Neural progenitor cell (in vitro differentiated cells): Measurements from ENCODE around the gene NFIA. TPM values are rescaled to one million over a fixed set of nuclear protein-coding genes. Genes with fewer than 3 reads are reported as not detected.
A peak's percentile ranks its signal among the peaks of the same experiment; 100 is the strongest.

Experiments used
- DNase-seq: peaks from one replicate; pipeline ENCODE4 v3.0.0-alpha.2; 2016; ENCODE audit warnings: low spot score
- H2AFZ ChIP-seq: fragments of 200-600 bp; sonication (generic); replicated peaks from 2 replicates; pipeline ENCODE4 v1.6.1; 2016; ENCODE audit warnings: antibody characterized with exemption
- H3F3A ChIP-seq: fragments of 200-600 bp; sonication (generic); 2 replicates; pipeline ENCODE4 v1.6.1; 2016; ENCODE audit warnings: antibody characterized with exemption, low read depth
- H3K27ac ChIP-seq: fragments of 200-600 bp; sonication (generic); 2 replicates; pipeline ENCODE4 v1.5.1; 2016; ENCODE audit warnings: mild to moderate bottlenecking
- H3K27me3 ChIP-seq: fragments of 200-600 bp; sonication (generic); 2 replicates; pipeline ENCODE4 v1.6.1; 2016; ENCODE audit warnings: mild to moderate bottlenecking, moderate library complexity
- H3K36me3 ChIP-seq: fragments of 200-600 bp; sonication (generic); 2 replicates; pipeline ENCODE4 v1.5.1; 2016
- H3K4me1 ChIP-seq: fragments of 200-600 bp; sonication (generic); 2 replicates; pipeline ENCODE4 v1.6.1; 2016; ENCODE audit warnings: mixed run types
- H3K4me2 ChIP-seq: fragments of 200-600 bp; sonication (generic); 2 replicates; pipeline ENCODE4 v1.6.1; 2016
- H3K4me3 ChIP-seq: fragments of 200-600 bp; sonication (generic); 2 replicates; pipeline ENCODE4 v1.5.1; 2016
- H3K79me2 ChIP-seq: fragments of 200-600 bp; sonication (generic); 2 replicates; pipeline ENCODE4 v1.6.1; 2016; ENCODE audit warnings: low read depth
- H3K9ac ChIP-seq: fragments of 200-600 bp; sonication (generic); 2 replicates; pipeline ENCODE4 v1.6.1; 2016
- H3K9me3 ChIP-seq: fragments of 200-600 bp; sonication (generic); 2 replicates; pipeline ENCODE4 v1.5.1; 2016; ENCODE audit warnings: low read depth
- H4K20me1 ChIP-seq: fragments of 200-600 bp; sonication (generic); 2 replicates; pipeline ENCODE4 v1.6.1; 2016; ENCODE audit warnings: low read depth
- H3K27ac Mint-ChIP-seq: 3 replicates; pipeline ENCODE4 v1.8.0; 2021; ENCODE audit warnings: mixed read lengths
- H3K27me3 Mint-ChIP-seq: 2 replicates; pipeline ENCODE4 v1.8.0; 2022; ENCODE audit warnings: low read depth, mild to moderate bottlenecking, inconsistent platforms, moderate library complexity, mixed read lengths; ENCODE audit not compliant: insufficient read depth
- H3K36me3 Mint-ChIP-seq: 3 replicates; pipeline ENCODE4 v1.8.0; 2021; ENCODE audit warnings: mixed read lengths
- H3K4me1 Mint-ChIP-seq: 3 replicates; pipeline ENCODE4 v1.8.0; 2021; ENCODE audit warnings: mixed read lengths
- H3K4me3 Mint-ChIP-seq: 3 replicates; pipeline ENCODE4 v1.8.0; 2021; ENCODE audit warnings: mild to moderate bottlenecking, moderate library complexity, mixed read lengths
- H3K9me3 Mint-ChIP-seq: 3 replicates; pipeline ENCODE4 v1.8.0; 2020; ENCODE audit warnings: mixed read lengths
- EZH2 ChIP-seq: fragments of 200-600 bp; sonication (generic); IDR thresholded peaks from 2 replicates; pipeline ENCODE4 v1.6.1; 2017; ENCODE audit warnings: antibody characterized with exemption, mild to moderate bottlenecking, moderate library complexity
- EZH2phosphoT487 ChIP-seq: fragments of 200-600 bp; sonication (generic); IDR thresholded peaks from 2 replicates; pipeline ENCODE4 v1.6.1; 2017; ENCODE audit warnings: antibody characterized with exemption
- total RNA-seq: library from RNA; depleted of rRNA; stranded (reverse); fragments of >200 nt; gene quantifications from 2 replicates; pipeline ENCODE4 v1.2.3, GENCODE V29; 2015; ENCODE audit warnings: low replicate concordance
- TF ChIP-seq, protein P1 (sequence below): fragments of 200-600 bp; sonication (generic); IDR thresholded peaks from 2 replicates; pipeline ENCODE4 v1.5.1; 2017; ENCODE audit warnings: antibody characterized with exemption, mild to moderate bottlenecking

The NFIA gene
- total RNA-seq, 1 donor from 2014 or later, result 5.3 TPM

DNA sequence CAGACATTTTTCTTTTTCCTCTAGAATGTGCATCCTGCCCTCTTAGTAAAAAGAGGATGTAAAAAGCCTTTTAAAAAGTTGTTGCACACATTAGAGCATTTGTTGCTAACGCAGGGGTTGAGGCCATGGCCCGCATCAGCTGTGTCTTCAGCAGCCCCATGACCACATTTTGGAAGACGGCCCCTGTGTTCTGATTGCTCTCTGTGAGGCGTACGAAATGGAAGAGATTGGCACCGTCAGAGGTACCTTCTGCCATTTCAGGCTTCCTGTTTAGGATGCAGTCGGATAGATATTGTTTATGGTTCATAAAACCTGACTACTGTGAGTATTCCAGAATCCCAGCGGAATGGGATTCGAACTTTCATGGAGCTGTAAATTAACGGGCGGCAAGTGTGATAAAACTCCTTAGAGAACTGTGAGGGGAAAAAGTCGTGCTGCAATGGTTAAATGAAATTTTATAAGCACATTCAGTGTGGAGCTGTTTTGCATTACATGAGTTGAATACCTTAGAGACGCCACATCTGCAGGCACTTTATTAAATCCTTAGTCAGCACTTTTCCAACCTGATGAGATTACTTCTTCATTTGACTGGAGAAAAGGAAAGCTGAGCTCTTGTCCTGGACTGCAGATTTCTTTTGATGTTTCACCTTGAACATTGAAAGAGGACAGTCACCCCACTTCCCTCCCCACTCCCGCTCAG lies 368.7 kb downstream of the NFIA start:
- no peak overlapping the region for H3K9ac ChIP-seq
- Mint-ChIP-seq H3K9me3 (peaks cover 3% of the 10 kb centered on the region), H3K4me1 (peaks cover 90% of the 10 kb centered on the region), H3K27ac (peak overlapping the region; percentile 31), H3K27me3 (peaks cover 18% of the 10 kb centered on the region), H3K4me3 (peak overlapping the region; percentile 22), H3K36me3 (peaks cover 7% of the 10 kb centered on the region)
- DNase-seq, result no peak
- no peak overlapping the region for H3K4me3 ChIP-seq
- H2AFZ ChIP-seq, result no peak overlapping the region
- no peaks in the 10 kb centered on the region for H4K20me1 ChIP-seq
- TF ChIP-seq, protein P1, sequence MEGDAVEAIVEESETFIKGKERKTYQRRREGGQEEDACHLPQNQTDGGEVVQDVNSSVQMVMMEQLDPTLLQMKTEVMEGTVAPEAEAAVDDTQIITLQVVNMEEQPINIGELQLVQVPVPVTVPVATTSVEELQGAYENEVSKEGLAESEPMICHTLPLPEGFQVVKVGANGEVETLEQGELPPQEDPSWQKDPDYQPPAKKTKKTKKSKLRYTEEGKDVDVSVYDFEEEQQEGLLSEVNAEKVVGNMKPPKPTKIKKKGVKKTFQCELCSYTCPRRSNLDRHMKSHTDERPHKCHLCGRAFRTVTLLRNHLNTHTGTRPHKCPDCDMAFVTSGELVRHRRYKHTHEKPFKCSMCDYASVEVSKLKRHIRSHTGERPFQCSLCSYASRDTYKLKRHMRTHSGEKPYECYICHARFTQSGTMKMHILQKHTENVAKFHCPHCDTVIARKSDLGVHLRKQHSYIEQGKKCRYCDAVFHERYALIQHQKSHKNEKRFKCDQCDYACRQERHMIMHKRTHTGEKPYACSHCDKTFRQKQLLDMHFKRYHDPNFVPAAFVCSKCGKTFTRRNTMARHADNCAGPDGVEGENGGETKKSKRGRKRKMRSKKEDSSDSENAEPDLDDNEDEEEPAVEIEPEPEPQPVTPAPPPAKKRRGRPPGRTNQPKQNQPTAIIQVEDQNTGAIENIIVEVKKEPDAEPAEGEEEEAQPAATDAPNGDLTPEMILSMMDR, result no peak
- TF ChIP-seq EZH2phosphoT487, result no peak
- no peak for TF ChIP-seq EZH2
- H3K27me3 ChIP-seq, result no peaks in the 10 kb centered on the region
- H3K27ac ChIP-seq, result no peak overlapping the region
- no peaks in the 10 kb centered on the region for H3K36me3 ChIP-seq
- no peaks in the 10 kb centered on the region for H3K79me2 ChIP-seq
- no peaks in the 10 kb centered on the region for H3K9me3 ChIP-seq
- H3K4me2 ChIP-seq, result no peak overlapping the region
- peaks cover 4% of the 10 kb centered on the region for H3K4me1 ChIP-seq
- no peaks in the 10 kb centered on the region for H3F3A ChIP-seq

GRCh38 chr1:61451572-61451968 lies 369.2 kb downstream of the NFIA start:
- Histone ChIP-seq H3K36me3 (no peaks in the 10 kb centered on the region), H3K79me2 (no peaks in the 10 kb centered on the region), H2AFZ (no peak overlapping the region), H3K4me2 (no peak overlapping the region), H3K4me1 (peaks cover 4% of the 10 kb centered on the region), H3K9me3 (no peaks in the 10 kb centered on the region), H4K20me1 (no peaks in the 10 kb centered on the region), H3F3A (no peaks in the 10 kb centered on the region), H3K27ac (no peak overlapping the region), H3K9ac (no peak overlapping the region), H3K4me3 (no peak overlapping the region), H3K27me3 (no peaks in the 10 kb centered on the region)
- TF ChIP-seq EZH2phosphoT487 (no peak), EZH2 (no peak)
- TF ChIP-seq, protein P1, result no peak
- no peak for DNase-seq
- H3K4me3 Mint-ChIP-seq, result peak overlapping the region; percentile 22
- H3K9me3 Mint-ChIP-seq, result peaks cover 3% of the 10 kb centered on the region
- H3K36me3 Mint-ChIP-seq, result peaks cover 7% of the 10 kb centered on the region
- peak overlapping the region; percentile 31 for H3K27ac Mint-ChIP-seq
- peaks cover 18% of the 10 kb centered on the region for H3K27me3 Mint-ChIP-seq
- peaks cover 85% of the 10 kb centered on the region for H3K4me1 Mint-ChIP-seq

GRCh38 chr1:61452176-61453035 lies 370.0 kb downstream of the NFIA start:
- Mint-ChIP-seq H3K9me3 (peaks cover 3% of the 10 kb centered on the region), H3K36me3 (peaks cover 9% of the 10 kb centered on the region), H3K4me3 (no peak overlapping the region), H3K27ac (no peak overlapping the region), H3K27me3 (peaks cover 18% of the 10 kb centered on the region), H3K4me1 (peaks cover 81% of the 10 kb centered on the region)
- Histone ChIP-seq H3K4me2 (no peak overlapping the region), H3K27me3 (no peaks in the 10 kb centered on the region), H3F3A (no peaks in the 10 kb centered on the region), H3K9ac (no peak overlapping the region), H3K27ac (no peak overlapping the region), H4K20me1 (no peaks in the 10 kb centered on the region), H3K79me2 (no peaks in the 10 kb centered on the region), H2AFZ (no peak overlapping the region), H3K4me1 (peaks cover 4% of the 10 kb centered on the region), H3K36me3 (no peaks in the 10 kb centered on the region), H3K9me3 (no peaks in the 10 kb centered on the region), H3K4me3 (no peak overlapping the region)
- no peak for TF ChIP-seq EZH2phosphoT487
- TF ChIP-seq, protein P1, result no peak
- no peak for TF ChIP-seq EZH2
- no peak for DNase-seq
